HL-60 (cell line): ENCODE measurements around the gene KCNMA1.

ENCODE experiments used
- POLR2AphosphoS5 ChIP-seq: IDR thresholded peaks from 2 replicates; pipeline ENCODE4 v1.6.1; 2012; ENCODE audit warnings: low read depth
- TF ChIP-seq, protein P1 (sequence below): IDR thresholded peaks from 2 replicates; pipeline ENCODE4 v1.6.1; 2012; ENCODE audit warnings: low read depth; ENCODE audit not compliant: insufficient replicate concordance
- TF ChIP-seq, protein P2 (sequence below): IDR thresholded peaks from one replicate; pipeline ENCODE4 v1.5.1; 2011; ENCODE audit warnings: low read length, control low read depth, inconsistent platforms; ENCODE audit not compliant: insufficient read depth

- TF ChIP-seq, protein P1, sequence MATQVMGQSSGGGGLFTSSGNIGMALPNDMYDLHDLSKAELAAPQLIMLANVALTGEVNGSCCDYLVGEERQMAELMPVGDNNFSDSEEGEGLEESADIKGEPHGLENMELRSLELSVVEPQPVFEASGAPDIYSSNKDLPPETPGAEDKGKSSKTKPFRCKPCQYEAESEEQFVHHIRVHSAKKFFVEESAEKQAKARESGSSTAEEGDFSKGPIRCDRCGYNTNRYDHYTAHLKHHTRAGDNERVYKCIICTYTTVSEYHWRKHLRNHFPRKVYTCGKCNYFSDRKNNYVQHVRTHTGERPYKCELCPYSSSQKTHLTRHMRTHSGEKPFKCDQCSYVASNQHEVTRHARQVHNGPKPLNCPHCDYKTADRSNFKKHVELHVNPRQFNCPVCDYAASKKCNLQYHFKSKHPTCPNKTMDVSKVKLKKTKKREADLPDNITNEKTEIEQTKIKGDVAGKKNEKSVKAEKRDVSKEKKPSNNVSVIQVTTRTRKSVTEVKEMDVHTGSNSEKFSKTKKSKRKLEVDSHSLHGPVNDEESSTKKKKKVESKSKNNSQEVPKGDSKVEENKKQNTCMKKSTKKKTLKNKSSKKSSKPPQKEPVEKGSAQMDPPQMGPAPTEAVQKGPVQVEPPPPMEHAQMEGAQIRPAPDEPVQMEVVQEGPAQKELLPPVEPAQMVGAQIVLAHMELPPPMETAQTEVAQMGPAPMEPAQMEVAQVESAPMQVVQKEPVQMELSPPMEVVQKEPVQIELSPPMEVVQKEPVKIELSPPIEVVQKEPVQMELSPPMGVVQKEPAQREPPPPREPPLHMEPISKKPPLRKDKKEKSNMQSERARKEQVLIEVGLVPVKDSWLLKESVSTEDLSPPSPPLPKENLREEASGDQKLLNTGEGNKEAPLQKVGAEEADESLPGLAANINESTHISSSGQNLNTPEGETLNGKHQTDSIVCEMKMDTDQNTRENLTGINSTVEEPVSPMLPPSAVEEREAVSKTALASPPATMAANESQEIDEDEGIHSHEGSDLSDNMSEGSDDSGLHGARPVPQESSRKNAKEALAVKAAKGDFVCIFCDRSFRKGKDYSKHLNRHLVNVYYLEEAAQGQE: no peak
- TF ChIP-seq, protein P2, sequence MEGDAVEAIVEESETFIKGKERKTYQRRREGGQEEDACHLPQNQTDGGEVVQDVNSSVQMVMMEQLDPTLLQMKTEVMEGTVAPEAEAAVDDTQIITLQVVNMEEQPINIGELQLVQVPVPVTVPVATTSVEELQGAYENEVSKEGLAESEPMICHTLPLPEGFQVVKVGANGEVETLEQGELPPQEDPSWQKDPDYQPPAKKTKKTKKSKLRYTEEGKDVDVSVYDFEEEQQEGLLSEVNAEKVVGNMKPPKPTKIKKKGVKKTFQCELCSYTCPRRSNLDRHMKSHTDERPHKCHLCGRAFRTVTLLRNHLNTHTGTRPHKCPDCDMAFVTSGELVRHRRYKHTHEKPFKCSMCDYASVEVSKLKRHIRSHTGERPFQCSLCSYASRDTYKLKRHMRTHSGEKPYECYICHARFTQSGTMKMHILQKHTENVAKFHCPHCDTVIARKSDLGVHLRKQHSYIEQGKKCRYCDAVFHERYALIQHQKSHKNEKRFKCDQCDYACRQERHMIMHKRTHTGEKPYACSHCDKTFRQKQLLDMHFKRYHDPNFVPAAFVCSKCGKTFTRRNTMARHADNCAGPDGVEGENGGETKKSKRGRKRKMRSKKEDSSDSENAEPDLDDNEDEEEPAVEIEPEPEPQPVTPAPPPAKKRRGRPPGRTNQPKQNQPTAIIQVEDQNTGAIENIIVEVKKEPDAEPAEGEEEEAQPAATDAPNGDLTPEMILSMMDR: no peak
- TF ChIP-seq POLR2AphosphoS5: no peak
Measured at GRCh38 chr10:77444041-77444440, 193.6 kb downstream of the KCNMA1 start.
